K562 (cell line): ENCODE data around the gene PRKD2. TPM values are rescaled to one million over a fixed set of nuclear protein-coding genes. Genes with fewer than 3 reads are reported as not detected.

Source experiments
- ASH1L ChIP-seq: fragments of 450-650 bp; IDR thresholded peaks from 2 replicates; pipeline ENCODE4 v1.6.1; 2018; ENCODE audit warnings: borderline replicate concordance, mild to moderate bottlenecking, low read depth; ENCODE audit not compliant: partially characterized antibody
- CBX5 ChIP-seq: IDR thresholded peaks from 2 replicates; pipeline ENCODE4 v1.6.1; 2014; ENCODE audit warnings: low read depth, borderline replicate concordance
- CTBP1 ChIP-seq: fragments of 450-650 bp; IDR thresholded peaks from 2 replicates; pipeline ENCODE4 v1.6.1; 2016; ENCODE audit warnings: borderline replicate concordance
- E2F5 ChIP-seq: sonication (generic); formaldehyde crosslinking; IDR thresholded peaks from 2 replicates; pipeline ENCODE4 v1.8.0; 2022; ENCODE audit warnings: mild to moderate bottlenecking, missing genetic modification reagents
- GATAD2A ChIP-seq: fragments of 450-650 bp; IDR thresholded peaks from 2 replicates; pipeline ENCODE4 v1.6.1; 2017
- MAZ ChIP-seq, 2 experiments: fragments of 450-650 bp in 1 of 2; sonication (generic) in 1 of 2; formaldehyde crosslinking; IDR thresholded peaks in 1 of 2; conservative IDR thresholded peaks in 1 of 2; 2 replicates each; pipeline versions ENCODE4 v1.4.0 to v1.5.0; 2020; ENCODE audit warnings: mild to moderate bottlenecking in 1 of 2, missing genetic modification reagents in 1 of 2
- NFYB ChIP-seq: IDR thresholded peaks from 2 replicates; pipeline ENCODE4 v1.6.1; 2011; ENCODE audit warnings: mild to moderate bottlenecking, moderate library complexity; ENCODE audit not compliant: insufficient read length; ENCODE audit errors: extremely low read depth
- RFX1 ChIP-seq: fragments of 450-650 bp; IDR thresholded peaks from 2 replicates; pipeline ENCODE4 v1.6.1; 2016; ENCODE audit warnings: mild to moderate bottlenecking, moderate library complexity
- SAP30 ChIP-seq: fragments of 200-600 bp; sonication (generic); IDR thresholded peaks from 2 replicates; pipeline ENCODE4 v1.6.1; 2012; ENCODE audit warnings: borderline replicate concordance, low read depth, mild to moderate bottlenecking, moderate library complexity, low read length, control low read depth, inconsistent platforms; ENCODE audit not compliant: insufficient read depth, poor library complexity, severe bottlenecking
- SPI1 ChIP-seq: IDR thresholded peaks from 2 replicates; pipeline ENCODE4 v1.6.1; 2011; ENCODE audit warnings: low read depth, low read length, control low read depth, borderline replicate concordance
- XRCC3 ChIP-seq: fragments of 450-650 bp; IDR thresholded peaks from 2 replicates; pipeline ENCODE4 v1.6.1; 2017; ENCODE audit warnings: mild to moderate bottlenecking, moderate library complexity
- ZNF165 ChIP-seq: fragments of 250-450 bp; sonication (Bioruptor Pico); IDR thresholded peaks from 2 replicates; pipeline ENCODE4 v1.4.0; 2020; ENCODE audit warnings: borderline replicate concordance
- ZNF780A ChIP-seq: fragments of 250-450 bp; sonication (Bioruptor Pico); IDR thresholded peaks from 2 replicates; pipeline ENCODE4 v1.5.0; 2021; ENCODE audit warnings: mild to moderate bottlenecking
- polyA plus RNA-seq, 8 experiments: library from polyadenylated mRNA; depleted of rRNA in 4 of 8; stranded (reverse) in 5 of 8; unstranded in 3 of 8; fragments of >200 nt; fragmentation: Nextera tagmentation in 2 of 8; fragmentation: Illumina TruSeq in 1 of 8; extraction: Ambion mirVana in 2 of 8; extraction: Trizol in 1 of 8; gene quantifications; 2 replicates each; pipeline versions ENCODE4 v1.2.1 to v1.2.3, GENCODE V29; 2011 to 2014; ENCODE audit warnings: inconsistent platforms in 1 of 8, missing spikeins in 1 of 8
- total RNA-seq, 7 experiments: library from RNA; depleted of rRNA in 6 of 7; stranded (reverse); fragments of >200 nt in 6 of 7; fragmentation: Illumina TruSeq in 2 of 7; extraction: Trizol in 2 of 7; gene quantifications; 2 replicates each; pipeline versions ENCODE4 v1.2.1 to v1.2.3, GENCODE V29; 2011 to 2021; ENCODE audit warnings: low replicate concordance in 1 of 7
- TF ChIP-seq, protein P1 (sequence below): sonication (generic); formaldehyde crosslinking; IDR thresholded peaks from 2 replicates; pipeline ENCODE4 v1.8.0; 2022; ENCODE audit warnings: missing genetic modification reagents, mild to moderate bottlenecking, moderate library complexity, borderline replicate concordance

Gene PRKD2
- total and polyA plus RNA-seq, 9 of the 15 experiments (the other 6 are each of a cell fraction or from before 2014, with no cell fraction given) = 1.8 to 60.0 (median 15.0) TPM

- TF ChIP-seq, protein P1, sequence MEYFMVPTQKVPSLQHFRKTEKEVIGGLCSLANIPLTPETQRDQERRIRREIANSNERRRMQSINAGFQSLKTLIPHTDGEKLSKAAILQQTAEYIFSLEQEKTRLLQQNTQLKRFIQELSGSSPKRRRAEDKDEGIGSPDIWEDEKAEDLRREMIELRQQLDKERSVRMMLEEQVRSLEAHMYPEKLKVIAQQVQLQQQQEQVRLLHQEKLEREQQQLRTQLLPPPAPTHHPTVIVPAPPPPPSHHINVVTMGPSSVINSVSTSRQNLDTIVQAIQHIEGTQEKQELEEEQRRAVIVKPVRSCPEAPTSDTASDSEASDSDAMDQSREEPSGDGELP (CRISPR knock-in tag) = peak; percentile 96
- no peak for TF ChIP-seq NFYB
- 0 out of 2 replicates have a peak, but pooled peaks have one; percentile 51 for TF ChIP-seq GATAD2A
- peak in 1 of 2 experiments; percentile 43; a peak in 1 of 4 replicates for TF ChIP-seq MAZ (CRISPR knock-in tag; conservative IDR thresholded peaks at IDR 0.05 in 1 of 2, IDR thresholded peaks at IDR 0.05 in 1 of 2)
- peak; percentile 96 for TF ChIP-seq SPI1
- no peak for TF ChIP-seq CBX5
- no peak for TF ChIP-seq SAP30
- TF ChIP-seq ZNF780A (CRISPR knock-in tag) = no peak
- no peak for TF ChIP-seq ASH1L
- no peak for TF ChIP-seq RFX1
- TF ChIP-seq CTBP1 = peak; percentile 49; the same call in 1 of the 2 replicates
- no peak for TF ChIP-seq ZNF165
- no peak for TF ChIP-seq XRCC3
- no peak for TF ChIP-seq E2F5 (CRISPR knock-in tag)
These were observed 87.3 kb downstream of the PRKD2 start (continued) for GRCh38 chr19:46629546-46630025.
